GM12873 (cell line): ENCODE data around the gene APOBR.

Experiments
- TF ChIP-seq, protein P1 (sequence below): IDR thresholded peaks from 2 replicates; pipeline ENCODE4 v1.5.1; 2012; ENCODE audit warnings: low read depth, mild to moderate bottlenecking, moderate library complexity, low read length, control low read depth; ENCODE audit not compliant: insufficient read depth; ENCODE audit errors: missing control alignments

The APOBR gene

DNA sequence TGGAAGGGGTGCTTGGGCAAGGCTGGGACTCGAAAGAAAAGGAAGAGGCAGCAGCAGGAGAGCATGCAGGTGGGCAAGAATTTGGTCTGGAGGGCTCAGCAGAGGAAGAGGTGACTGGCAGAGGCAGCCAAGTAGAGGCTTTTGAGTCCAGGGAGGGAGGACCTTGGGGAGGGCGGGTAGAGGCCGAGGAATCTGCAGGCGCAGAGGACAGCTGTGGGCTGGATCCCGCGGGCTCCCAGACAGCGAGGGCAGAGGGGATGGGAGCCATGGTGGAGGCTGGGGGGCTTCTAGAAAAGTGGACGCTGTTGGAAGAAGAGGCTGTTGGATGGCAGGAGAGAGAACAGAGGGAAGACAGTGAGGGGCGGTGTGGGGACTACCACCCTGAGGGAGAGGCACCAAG lies 2.9 kb downstream of the APOBR start:
- TF ChIP-seq, protein P1, sequence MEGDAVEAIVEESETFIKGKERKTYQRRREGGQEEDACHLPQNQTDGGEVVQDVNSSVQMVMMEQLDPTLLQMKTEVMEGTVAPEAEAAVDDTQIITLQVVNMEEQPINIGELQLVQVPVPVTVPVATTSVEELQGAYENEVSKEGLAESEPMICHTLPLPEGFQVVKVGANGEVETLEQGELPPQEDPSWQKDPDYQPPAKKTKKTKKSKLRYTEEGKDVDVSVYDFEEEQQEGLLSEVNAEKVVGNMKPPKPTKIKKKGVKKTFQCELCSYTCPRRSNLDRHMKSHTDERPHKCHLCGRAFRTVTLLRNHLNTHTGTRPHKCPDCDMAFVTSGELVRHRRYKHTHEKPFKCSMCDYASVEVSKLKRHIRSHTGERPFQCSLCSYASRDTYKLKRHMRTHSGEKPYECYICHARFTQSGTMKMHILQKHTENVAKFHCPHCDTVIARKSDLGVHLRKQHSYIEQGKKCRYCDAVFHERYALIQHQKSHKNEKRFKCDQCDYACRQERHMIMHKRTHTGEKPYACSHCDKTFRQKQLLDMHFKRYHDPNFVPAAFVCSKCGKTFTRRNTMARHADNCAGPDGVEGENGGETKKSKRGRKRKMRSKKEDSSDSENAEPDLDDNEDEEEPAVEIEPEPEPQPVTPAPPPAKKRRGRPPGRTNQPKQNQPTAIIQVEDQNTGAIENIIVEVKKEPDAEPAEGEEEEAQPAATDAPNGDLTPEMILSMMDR = no peak

DNA sequence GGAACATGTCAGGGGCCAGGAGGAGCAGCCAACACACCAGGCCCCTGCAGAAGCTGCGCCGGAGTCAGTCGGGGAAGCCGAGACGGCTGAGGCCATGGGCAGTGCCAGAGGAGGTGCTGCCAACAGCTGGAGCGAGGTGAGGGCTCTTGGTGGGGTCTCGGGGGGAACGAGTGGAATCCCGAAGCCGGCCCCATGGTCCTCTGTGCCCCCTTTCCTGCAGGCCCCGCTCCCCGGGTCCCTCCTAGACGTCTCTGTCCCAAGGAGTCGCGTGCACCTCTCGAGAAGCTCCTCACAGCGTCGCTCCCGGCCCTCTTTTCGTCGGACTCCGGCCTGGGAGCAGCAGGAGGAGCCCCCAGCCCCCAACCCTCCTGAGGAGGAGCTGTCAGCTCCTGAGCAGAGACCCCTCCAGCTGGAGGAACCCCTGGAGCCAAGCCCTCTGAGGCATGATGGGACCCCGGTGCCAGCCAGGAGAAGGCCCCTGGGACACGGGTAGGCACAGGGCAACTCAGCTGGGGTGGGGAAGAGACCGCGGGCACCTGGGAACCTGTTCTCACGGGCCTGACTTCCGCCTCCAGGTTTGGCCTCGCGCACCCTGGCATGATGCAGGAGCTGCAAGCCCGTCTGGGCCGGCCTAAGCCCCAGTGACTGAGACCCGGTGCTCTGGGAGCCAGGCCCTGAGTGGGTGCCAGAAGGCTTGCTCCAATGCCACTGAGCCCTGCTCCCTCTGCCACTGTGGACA lies 3.6 kb downstream of the APOBR start:
- TF ChIP-seq, protein P1 = no peak

DNA sequence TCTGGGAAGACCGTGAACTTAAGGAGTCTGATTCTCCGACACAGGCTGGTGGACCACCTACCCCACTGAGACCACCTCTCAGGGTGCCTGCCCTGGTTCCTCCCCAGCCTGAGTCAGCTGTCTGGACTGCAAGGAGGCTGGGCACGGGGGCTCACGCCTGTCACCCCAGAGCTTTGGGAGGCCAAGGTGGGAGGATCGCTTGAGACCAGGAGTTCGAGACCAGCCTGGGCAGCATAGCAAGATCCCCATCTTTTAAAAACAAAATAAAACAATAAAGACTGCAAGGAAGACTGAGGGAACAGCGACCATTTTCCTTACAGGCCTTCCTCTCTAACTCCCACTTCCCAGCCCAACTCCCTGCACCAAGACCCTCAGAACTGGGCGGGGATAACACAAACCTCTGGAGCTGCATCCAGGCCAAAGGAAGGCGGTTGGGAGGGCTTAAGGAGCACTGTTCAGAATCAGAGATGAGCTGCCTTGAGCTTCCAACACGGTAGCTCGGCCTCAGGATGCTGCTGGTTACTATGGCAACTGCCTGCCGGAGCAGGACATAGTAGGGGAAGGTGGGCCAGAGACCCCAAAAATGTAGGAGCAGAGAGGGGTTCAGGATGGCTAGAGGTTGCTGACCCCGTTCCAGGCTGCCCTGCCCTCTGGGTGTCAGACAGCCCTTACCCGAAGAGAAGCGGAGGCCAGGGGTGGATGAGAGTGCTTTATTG lies 4.4 kb downstream of the APOBR start:
- TF ChIP-seq, protein P1 = no peak

DNA sequence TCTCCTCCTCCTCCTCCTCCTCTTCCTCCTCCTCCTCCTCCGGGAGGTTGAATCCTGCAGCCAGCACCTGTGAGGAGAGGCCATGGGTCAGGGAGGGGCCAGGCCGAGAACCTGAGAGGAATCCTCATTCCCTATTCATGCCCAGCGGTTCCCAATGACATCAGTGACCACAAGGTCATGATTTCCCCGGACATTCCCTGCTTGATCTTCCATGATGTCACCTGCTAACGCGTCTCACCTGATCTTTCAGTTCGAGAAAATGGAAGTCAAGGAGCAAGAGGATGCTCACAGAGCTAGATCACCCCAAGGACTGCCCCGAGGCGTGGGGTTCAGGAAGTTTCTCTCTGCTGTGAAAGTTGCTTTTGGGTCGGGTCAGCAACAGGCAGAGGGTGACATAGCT lies 5.4 kb downstream of the APOBR start:
- TF ChIP-seq, protein P1 = no peak

DNA sequence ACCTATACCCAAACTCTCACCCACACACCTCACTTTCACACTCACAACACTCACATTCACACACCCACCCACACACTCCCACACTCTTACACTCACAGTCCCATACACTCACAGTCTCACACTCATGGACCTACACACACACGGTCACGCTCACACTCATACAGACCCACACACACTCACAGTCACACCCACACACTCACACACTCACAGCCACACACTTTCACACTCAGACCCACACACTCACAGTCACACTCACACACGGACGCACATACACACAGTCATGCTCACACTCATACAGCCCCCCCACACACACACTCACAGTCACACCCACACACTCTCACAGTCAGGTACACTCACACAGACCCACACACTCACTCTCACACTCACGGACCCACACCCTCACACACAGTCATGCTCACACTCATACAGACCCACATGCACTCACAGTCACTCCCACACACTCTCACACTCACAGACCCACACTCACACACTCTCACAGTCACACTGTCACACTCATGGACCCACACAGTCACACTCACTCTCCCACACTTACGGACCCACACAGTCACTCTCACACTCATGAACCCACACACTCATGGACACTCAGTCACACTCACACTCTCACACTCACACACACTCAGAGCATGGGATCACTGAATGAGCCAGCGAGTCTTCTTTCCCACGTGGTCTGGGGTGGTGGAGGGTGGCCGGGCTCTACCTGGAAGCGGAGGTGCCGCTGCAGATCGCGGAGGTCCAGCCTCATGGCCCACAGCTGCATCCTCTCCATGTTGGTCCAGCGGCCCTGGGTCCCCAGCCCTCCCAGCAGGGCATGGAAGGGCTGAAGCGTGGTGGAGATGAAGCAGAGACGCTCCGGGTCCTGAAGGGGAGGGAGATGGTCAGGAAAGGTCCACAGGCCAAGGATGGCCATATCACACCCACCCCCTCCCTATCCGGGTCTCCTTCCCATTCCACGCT lies 7.1 kb downstream of the APOBR start:
- TF ChIP-seq, protein P1 = no peak

DNA sequence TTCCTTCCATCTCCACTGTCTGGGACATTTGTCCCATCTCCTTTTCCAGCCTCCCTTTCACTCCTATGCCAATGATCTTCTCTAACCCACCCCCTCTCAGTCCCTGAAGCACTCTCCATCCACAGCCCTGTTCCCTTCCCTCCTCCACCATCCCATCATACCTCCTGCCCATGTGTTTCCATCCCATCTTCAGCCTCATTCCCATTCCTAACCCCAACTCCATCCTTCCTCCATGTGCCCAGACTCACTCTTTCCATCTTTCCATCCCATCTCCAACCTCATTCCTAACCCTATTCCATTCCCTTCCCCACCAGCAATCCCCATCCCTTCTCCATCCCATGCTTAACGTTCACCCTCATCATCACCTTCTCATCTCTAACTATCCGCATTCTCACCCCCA lies 7.8 kb downstream of the APOBR start:
- TF ChIP-seq, protein P1 = no peak
